ENCODE measurements around the gene IGF2BP3. TPM values are rescaled to one million over a fixed set of nuclear protein-coding genes. Genes with fewer than 3 reads are reported as not detected.

Gene IGF2BP3
- total and polyA plus RNA-seq, 10 of the 15 experiments (the other 5 are each of a cell fraction or from before 2014, with no cell fraction given) = 4.6 to 61.2 (median 36.9) TPM

DNA sequence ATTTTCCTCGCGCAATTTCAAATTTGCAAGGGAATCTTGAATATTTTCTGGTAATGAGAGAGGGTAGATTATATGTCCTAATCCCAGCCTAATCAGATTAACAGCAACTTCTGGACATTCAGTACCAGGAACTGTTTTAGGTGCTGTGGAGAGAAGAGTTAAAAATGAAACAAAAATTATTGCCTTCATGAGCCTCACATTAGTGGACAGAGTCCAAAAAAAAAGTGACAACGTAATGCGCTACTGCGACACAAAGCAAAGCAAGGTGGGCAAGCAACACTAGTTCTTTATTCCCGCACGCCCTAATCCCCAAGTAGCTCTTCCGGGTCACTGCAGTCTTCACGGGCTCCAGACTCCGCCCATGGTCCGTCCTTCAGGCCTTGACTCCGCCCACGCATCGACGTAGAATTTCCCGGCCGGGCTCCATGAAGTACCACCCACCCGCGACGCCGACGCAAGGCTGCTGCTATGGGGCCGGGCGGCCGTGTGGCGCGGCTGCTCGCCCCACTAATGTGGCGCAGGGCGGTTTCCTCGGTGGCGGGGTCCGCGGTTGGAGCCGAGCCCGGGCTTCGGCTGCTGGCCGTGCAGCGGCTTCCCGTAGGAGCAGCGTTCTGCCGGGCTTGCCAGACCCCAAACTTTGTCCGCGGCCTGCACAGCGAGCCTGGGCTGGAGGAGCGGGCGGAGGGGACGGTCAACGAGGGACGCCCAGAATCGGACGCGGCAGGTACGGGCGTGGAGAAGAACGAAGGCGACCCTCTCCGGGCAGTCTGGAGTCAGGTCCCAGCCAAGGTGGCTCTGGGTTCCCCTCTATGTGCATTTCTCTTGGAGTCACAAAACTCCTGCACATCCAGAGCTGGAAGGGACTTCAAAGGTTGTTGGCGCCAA is 171.2 kb downstream of the IGF2BP3 start, which contains the start of gene MALSU1 (continued):
- peak; percentile 90 for TF ChIP-seq YY1 (IDR thresholded peaks at IDR 0.05; ENCODE audit: low read depth, low read length)
- no peak; the same call in none of the 2 replicates for TF ChIP-seq IKZF1 (conservative IDR thresholded peaks at IDR 0.05)
- TF ChIP-seq, protein P1, sequence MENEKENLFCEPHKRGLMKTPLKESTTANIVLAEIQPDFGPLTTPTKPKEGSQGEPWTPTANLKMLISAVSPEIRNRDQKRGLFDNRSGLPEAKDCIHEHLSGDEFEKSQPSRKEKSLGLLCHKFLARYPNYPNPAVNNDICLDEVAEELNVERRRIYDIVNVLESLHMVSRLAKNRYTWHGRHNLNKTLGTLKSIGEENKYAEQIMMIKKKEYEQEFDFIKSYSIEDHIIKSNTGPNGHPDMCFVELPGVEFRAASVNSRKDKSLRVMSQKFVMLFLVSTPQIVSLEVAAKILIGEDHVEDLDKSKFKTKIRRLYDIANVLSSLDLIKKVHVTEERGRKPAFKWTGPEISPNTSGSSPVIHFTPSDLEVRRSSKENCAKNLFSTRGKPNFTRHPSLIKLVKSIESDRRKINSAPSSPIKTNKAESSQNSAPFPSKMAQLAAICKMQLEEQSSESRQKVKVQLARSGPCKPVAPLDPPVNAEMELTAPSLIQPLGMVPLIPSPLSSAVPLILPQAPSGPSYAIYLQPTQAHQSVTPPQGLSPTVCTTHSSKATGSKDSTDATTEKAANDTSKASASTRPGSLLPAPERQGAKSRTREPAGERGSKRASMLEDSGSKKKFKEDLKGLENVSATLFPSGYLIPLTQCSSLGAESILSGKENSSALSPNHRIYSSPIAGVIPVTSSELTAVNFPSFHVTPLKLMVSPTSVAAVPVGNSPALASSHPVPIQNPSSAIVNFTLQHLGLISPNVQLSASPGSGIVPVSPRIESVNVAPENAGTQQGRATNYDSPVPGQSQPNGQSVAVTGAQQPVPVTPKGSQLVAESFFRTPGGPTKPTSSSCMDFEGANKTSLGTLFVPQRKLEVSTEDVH (IDR thresholded peaks at IDR 0.05; ENCODE audit: low read depth, partially characterized antibody) = peak; percentile 59
- peak; percentile 85 for TF ChIP-seq NKRF (conservative IDR thresholded peaks at IDR 0.05)
- TF ChIP-seq, protein P2, sequence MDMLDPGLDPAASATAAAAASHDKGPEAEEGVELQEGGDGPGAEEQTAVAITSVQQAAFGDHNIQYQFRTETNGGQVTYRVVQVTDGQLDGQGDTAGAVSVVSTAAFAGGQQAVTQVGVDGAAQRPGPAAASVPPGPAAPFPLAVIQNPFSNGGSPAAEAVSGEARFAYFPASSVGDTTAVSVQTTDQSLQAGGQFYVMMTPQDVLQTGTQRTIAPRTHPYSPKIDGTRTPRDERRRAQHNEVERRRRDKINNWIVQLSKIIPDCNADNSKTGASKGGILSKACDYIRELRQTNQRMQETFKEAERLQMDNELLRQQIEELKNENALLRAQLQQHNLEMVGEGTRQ (IDR thresholded peaks at IDR 0.05; ENCODE audit: borderline replicate concordance, low read depth, low read length) = no peak
- TF ChIP-seq RELA (IDR thresholded peaks at IDR 0.05; ENCODE audit: borderline replicate concordance, partially characterized antibody) = no peak
- TF ChIP-seq, protein P3, sequence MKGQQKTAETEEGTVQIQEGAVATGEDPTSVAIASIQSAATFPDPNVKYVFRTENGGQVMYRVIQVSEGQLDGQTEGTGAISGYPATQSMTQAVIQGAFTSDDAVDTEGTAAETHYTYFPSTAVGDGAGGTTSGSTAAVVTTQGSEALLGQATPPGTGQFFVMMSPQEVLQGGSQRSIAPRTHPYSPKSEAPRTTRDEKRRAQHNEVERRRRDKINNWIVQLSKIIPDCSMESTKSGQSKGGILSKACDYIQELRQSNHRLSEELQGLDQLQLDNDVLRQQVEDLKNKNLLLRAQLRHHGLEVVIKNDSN (IDR thresholded peaks at IDR 0.05; ENCODE audit: borderline replicate concordance, extremely low read length, insufficient read depth, low read depth, low read length) = no peak
- 0 out of 2 replicates have a peak, but pooled peaks have one; percentile 59 for TF ChIP-seq PAX5 (IDR thresholded peaks at IDR 0.05; ENCODE audit: borderline replicate concordance, low read depth, low read length)
- TF ChIP-seq TARDBP (IDR thresholded peaks at IDR 0.05; ENCODE audit: borderline replicate concordance) = no peak
- peak; percentile 80 for TF ChIP-seq RELB (IDR thresholded peaks at IDR 0.05; ENCODE audit: low read depth)
- no peak for TF ChIP-seq KDM1A (IDR thresholded peaks at IDR 0.05; ENCODE audit: borderline replicate concordance)
- no peak for TF ChIP-seq EP300 (IDR thresholded peaks at IDR 0.05; ENCODE audit: borderline replicate concordance in 1 of 2, control insufficient read depth in 1 of 2, low read depth in 2 of 2, low read length in 2 of 2)
- 0 out of 2 replicates have a peak, but pooled peaks have one; percentile 35 for TF ChIP-seq ATF7 (IDR thresholded peaks at IDR 0.05; ENCODE audit: low read depth)
- TF ChIP-seq RCOR1 (conservative IDR thresholded peaks at IDR 0.05; ENCODE audit: low read depth, low read length) = no peak
- TF ChIP-seq TCF12 (IDR thresholded peaks at IDR 0.05; ENCODE audit: low read depth, low read length) = no peak
- no peak for TF ChIP-seq RAD21 (IDR thresholded peaks at IDR 0.05; ENCODE audit: insufficient read depth, low read depth, low read length)
- TF ChIP-seq NR2F1 (conservative IDR thresholded peaks at IDR 0.05) = 0 out of 2 replicates have a peak, but pooled peaks have one; percentile 12
- peak; percentile 86 for TF ChIP-seq LARP7 (IDR thresholded peaks at IDR 0.05)
- TF ChIP-seq ZNF207 (IDR thresholded peaks at IDR 0.05; ENCODE audit: borderline replicate concordance) = 0 out of 2 replicates have a peak, but pooled peaks have one; percentile 32
- peak; percentile 82; the same call in 1 of the 2 replicates for TF ChIP-seq NBN (IDR thresholded peaks at IDR 0.05)
- no peak for TF ChIP-seq SUZ12 (IDR thresholded peaks at IDR 0.05; ENCODE audit: unreplicated experiment)

Measured in GM12878 (cell line).